Measurements from ENCODE around the gene USP32. TPM values are rescaled to one million over a fixed set of nuclear protein-coding genes. Genes with fewer than 3 reads are reported as not detected.

The USP32 gene
- total RNA-seq, 1 experiment from 2014 or later = 73.5 TPM

DNA sequence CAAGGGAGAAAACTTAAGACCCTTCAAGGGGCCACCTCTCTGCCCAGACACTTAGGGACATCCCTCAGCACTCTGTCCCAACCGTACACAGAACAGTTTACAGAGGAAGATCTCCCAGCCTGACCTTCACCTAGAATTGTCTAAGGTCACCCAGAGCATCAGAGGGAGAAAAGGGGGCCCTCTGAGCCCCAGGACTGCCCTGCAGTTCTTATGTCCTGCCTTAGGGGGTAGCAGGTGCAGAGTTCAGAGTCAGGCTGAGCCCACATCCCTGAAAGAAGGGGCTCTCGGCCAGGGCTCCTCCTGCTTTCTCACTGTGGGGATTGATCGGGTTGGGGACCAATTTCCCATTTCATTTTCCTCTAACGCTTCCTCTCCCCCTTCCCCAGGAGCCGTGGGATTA lies 226.7 kb downstream of the USP32 start:
- Mint-ChIP-seq H3K9me3 (no peaks in the 10 kb centered on the region), H3K27ac (no peak overlapping the region), H3K4me1 (peaks cover 35 to 46% of the 10 kb centered on the region in 2 experiments), H3K27me3 (ENCODE audit: low read depth) (peaks cover 3% of the 10 kb centered on the region), H3K4me3 (no peak overlapping the region), H3K36me3 (ENCODE audit: insufficient read depth in 1 of 3, low read depth in 3 of 3) (no peaks in the 10 kb centered on the region)
- Histone ChIP-seq H2AFZ (ENCODE audit: low read length) (no peak overlapping the region), H4K8ac (replicated peaks; ENCODE audit: insufficient read length, low read depth, low read length) (no peak overlapping the region), H2BK20ac (ENCODE audit: low read depth, low read length, poor library complexity, severe bottlenecking) (no peak overlapping the region), H3T11ph (ENCODE audit: low read length) (no peak overlapping the region), H3K18ac (ENCODE audit: insufficient read length, low read depth, low read length) (no peak overlapping the region), H3K23ac (ENCODE audit: insufficient read length, low read depth, low read length) (no peak overlapping the region), H3K23me2 (ENCODE audit: insufficient read length, low read depth, low read length, poor library complexity, severe bottlenecking) (no peaks in the 10 kb centered on the region), H2BK12ac (ENCODE audit: insufficient read length, low read depth, low read length) (no peak overlapping the region), H2AK5ac (ENCODE audit: insufficient read length, low read length) (no peak overlapping the region), H3K4ac (ENCODE audit: low read depth, low read length) (no peak overlapping the region), H3K14ac (ENCODE audit: insufficient read depth, low read length) (no peak overlapping the region), H4K20me1 (ENCODE audit: control insufficient read depth, insufficient read depth, insufficient read length) (peaks cover 2% of the 10 kb centered on the region), H2BK120ac (ENCODE audit: low read depth, low read length, poor library complexity, severe bottlenecking) (no peak overlapping the region), H3K4me2 (ENCODE audit: insufficient read depth, insufficient read length, low read length) (no peak overlapping the region), H4K5ac (ENCODE audit: insufficient read length, low read depth, low read length) (no peak overlapping the region), H3K56ac (ENCODE audit: insufficient read length, low read depth, low read length) (no peak overlapping the region), H3K4me1 (ENCODE audit: insufficient read depth, low read length) (peaks cover 7% of the 10 kb centered on the region; the same call in 1 of the 2 replicates), H3K79me2 (ENCODE audit: insufficient read depth, low read length) (no peaks in the 10 kb centered on the region), H3K27ac (ENCODE audit: insufficient read length, low read depth, low read length) (no peak overlapping the region), H2BK15ac (ENCODE audit: low read depth, low read length) (no peak overlapping the region), H2BK5ac (ENCODE audit: insufficient read length, low read length) (no peak overlapping the region), H3K79me1 (ENCODE audit: insufficient read depth, low read depth, low read length, poor library complexity, severe bottlenecking) (no peaks in the 10 kb centered on the region), H4K91ac (ENCODE audit: insufficient read length, low read depth, low read length) (no peak overlapping the region), H3K9ac (ENCODE audit: extremely low read depth, insufficient read length, low read length) (no peak overlapping the region), H3K27me3 (ENCODE audit: insufficient read depth, low read length) (no peaks in the 10 kb centered on the region), H3K9me3 (ENCODE audit: control insufficient read depth, low read depth, low read length) (no peaks in the 10 kb centered on the region)
- TF ChIP-seq, protein P1, sequence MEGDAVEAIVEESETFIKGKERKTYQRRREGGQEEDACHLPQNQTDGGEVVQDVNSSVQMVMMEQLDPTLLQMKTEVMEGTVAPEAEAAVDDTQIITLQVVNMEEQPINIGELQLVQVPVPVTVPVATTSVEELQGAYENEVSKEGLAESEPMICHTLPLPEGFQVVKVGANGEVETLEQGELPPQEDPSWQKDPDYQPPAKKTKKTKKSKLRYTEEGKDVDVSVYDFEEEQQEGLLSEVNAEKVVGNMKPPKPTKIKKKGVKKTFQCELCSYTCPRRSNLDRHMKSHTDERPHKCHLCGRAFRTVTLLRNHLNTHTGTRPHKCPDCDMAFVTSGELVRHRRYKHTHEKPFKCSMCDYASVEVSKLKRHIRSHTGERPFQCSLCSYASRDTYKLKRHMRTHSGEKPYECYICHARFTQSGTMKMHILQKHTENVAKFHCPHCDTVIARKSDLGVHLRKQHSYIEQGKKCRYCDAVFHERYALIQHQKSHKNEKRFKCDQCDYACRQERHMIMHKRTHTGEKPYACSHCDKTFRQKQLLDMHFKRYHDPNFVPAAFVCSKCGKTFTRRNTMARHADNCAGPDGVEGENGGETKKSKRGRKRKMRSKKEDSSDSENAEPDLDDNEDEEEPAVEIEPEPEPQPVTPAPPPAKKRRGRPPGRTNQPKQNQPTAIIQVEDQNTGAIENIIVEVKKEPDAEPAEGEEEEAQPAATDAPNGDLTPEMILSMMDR (conservative IDR thresholded peaks at IDR 0.05) = peak; percentile 33; the same call in 2 of the 3 replicates
- DNase-seq = no peak
- whole genome bisulfite sequencing (ENCODE audit: extremely low coverage, insufficient read length, low lambda C conversion rate) = no CpG with 5 or more reads among the region's 5 CpGs
